Activated CD8-positive, alpha-beta memory T cell treated with anti-CD3 and anti-CD28 coated beads, Interleukin-2, amount 50 U/mL, for 48 hours (primary cell): ENCODE measurements around the gene CFAP65.

ENCODE experiments used
- DNase-seq: peaks from one replicate; pipeline ENCODE4 v3.0.0-alpha.2; 2020

CFAP65 gene

DNA sequence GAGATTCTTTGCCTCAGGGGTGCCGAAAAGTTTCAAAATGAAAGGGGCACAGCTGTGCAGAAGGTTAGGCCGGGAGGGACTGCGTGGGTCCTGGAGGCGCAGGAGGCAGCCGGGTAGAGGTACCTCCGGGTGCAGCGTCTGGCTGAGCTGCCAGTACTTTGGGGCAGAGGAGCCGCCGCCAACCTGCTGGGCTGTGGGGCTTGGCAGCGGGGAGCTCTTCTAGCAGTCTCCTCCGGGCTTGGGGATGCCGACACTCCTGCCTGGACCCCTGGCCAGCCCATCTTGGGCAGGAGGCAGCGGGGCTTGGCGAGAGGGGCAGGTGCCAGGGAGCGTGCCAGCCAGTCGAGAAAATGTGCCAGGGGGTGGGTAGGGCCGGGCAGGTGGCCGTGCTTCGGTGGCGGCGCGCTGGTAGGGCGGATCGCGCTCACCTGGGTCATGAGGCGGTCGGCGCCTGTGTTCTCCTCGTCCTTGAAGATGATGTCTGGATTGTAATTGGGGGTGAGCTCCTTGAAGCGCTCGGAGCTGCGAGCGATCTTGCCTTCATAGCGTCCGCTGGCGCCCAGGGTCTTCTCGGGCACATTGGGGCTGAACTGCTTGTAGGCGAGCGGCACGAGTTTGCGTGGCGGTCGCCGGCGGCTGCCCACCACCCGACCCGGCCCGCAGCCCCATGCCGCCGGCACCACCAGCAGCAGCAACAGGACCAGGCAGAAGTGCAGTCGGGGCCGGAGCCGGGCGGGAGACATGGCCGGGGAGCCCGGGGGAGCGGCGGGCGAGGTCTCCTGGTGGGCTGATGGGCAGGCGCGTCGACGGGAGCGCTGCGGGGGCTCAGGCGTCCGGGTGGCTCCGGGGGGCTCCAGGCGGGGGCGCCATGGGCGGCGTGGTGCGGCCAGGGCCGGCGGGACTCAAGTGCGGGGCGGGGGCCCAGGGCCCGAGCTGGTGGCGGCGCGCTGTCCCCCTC is 18.7 kb upstream of the CFAP65 start:
- peak; percentile 62 for DNase-seq

DNA sequence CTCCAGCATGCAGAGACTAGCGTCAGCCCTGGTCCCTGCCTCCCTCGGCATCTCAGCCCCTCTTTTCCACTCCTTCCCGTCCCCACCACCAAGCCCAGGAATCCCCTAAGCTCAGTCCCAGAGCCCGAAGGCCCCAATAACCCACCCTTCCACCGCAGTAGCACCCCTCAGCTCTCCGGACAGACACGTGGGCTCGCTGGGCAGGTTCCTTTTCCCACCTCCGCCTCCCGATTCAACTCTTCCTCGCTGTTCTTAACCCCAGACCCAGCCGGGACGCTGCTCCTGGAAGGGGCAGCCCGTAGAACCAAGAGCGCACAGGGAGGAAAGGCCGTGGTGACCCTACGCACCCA is 18.0 kb upstream of the CFAP65 start:
- no peak for DNase-seq

DNA sequence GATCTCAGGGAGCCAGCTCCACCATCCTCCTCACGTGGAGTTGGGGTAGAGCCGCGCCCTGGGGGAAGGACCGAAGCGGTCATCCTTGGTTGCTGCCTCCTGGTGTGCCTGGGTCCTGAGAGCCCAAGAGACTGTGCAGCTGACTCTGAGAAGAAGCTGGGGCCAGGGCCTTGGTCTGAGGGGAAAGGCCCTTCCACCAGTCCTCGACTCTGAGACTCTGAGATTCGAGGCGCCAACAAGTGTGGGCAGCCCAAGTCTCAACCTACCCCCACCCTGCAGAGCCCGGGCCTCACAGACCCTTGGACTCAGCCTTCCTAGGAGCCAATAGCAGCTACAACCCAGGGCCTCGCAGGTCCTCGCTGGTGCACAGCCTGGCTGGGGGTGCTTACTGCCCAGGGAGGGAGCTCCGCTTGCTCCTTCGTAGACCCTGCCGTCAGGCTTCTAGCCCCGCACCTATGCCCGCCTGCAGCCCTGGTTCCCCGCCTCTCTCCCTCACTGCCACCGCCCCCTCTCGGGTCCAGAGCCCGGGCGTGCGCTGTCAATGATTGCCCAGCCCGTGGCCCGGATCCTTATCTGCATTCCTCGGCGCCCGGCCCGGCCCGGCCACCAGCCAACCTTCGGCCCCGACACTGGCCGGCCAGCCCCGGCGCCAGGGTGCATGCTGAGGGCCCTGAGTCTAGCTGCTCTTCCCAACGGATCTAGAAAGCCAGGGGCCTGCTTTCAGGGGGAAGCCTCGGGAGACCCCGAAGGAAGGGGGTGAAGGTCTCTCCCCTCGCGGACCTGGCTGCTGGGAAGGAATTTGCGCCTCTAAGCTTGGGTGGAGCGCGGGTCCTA is 17.4 kb upstream of the CFAP65 start:
- DNase-seq = peak; percentile 62

- peak; percentile 88 for DNase-seq
Measured at GRCh38 chr2:219057709-219058540, 16.6 kb upstream of the CFAP65 start.

- no peak for DNase-seq
Measured at GRCh38 chr2:219056896-219057708, 15.8 kb upstream of the CFAP65 start.

GRCh38 chr2:219056176-219056895 is 15.0 kb upstream of the CFAP65 start:
- DNase-seq = no peak

- no peak for DNase-seq
Measured at GRCh38 chr2:219054956-219055903, 13.9 kb upstream of the CFAP65 start.

DNA sequence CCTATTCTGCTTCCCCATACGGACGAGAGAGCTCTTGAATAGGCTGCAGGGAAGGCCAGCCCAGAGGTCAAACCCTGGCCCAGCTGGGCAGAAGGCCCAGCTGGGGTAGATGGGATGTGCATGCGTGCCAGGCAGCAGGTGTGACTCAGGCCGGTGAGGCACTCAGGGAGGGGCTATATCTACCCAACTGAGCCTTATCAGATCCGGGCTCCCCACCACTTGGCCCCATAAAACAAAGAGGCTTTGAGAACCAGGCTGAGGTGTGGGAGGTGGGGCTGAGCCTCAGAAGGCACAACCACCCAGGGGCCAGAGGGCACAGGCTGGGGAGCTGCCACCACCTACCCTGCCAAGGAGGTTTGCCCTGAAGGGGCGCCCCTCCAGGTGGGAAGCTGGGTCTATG is 8.0 kb upstream of the CFAP65 start:
- DNase-seq = no peak

- DNase-seq = no peak
Measured at GRCh38 chr2:219045937-219046550, 4.7 kb upstream of the CFAP65 start.

DNA sequence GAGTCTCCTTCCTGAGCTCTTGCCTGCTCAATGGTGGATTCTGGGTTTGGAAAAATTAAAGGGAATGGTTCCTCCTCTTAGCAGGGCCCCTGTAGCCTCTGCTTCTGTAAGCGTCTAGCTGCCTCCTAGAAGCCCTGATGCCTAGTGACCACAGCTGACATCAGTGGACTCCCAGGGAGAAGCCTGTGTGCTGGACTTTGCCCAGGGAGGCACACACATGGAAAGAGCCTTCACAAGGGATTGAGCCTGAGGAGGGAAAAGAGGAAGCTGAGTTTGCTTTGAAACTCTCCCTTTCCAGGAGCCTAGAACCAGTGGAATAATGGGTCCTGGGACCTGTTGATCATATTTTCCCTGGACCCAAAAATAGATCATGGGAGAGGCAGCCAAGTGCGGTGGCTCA is 1.4 kb upstream of the CFAP65 start:
- DNase-seq = peak; percentile 30

DNA sequence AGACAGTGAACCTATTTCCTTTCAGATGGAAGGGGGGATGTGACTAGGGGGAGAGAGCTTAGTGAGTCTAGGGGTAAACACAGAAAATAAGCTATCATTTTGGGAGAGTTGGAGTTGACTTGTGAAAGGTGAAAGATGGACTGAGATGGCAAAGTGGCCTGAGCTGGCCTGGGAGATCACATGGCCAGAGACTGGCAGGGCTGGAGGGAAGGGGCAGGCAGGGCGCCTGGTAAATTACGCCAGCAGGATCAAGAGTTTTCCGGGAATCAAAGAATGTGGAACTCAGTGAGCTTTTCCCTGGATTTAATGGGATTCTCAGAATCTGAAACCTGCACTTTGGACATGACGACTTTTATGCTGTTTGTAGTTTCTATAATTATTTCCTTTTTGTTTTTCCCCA is 841 bp upstream of the CFAP65 start:
- no peak for DNase-seq

- no peak for DNase-seq
Measured at GRCh38 chr2:219038600-219038999, 2.7 kb downstream of the CFAP65 start.

- no peak for DNase-seq
Measured at GRCh38 chr2:219037783-219038499, 3.4 kb downstream of the CFAP65 start.

- DNase-seq = no peak
Measured at GRCh38 chr2:219035942-219036341, 5.4 kb downstream of the CFAP65 start.

DNA sequence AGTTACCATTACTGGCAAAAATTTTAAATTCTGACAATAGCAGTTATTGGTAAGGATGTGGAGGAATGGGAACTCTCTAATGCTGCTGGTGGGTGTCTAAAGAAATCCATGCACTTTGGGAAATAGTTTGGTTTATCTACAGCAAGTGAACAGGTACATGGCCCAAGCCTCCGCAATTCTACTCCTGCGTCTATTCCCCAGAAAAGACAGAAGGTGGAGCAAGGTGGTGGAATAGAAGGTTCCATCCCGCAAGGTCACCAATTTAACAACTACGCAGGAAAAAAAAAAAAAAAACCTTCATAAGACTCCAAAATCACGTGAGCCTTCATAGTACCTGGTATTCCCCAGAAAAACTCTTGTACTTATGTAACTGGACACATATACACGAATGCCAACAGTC is 6.5 kb downstream of the CFAP65 start:
- no peak for DNase-seq

DNA sequence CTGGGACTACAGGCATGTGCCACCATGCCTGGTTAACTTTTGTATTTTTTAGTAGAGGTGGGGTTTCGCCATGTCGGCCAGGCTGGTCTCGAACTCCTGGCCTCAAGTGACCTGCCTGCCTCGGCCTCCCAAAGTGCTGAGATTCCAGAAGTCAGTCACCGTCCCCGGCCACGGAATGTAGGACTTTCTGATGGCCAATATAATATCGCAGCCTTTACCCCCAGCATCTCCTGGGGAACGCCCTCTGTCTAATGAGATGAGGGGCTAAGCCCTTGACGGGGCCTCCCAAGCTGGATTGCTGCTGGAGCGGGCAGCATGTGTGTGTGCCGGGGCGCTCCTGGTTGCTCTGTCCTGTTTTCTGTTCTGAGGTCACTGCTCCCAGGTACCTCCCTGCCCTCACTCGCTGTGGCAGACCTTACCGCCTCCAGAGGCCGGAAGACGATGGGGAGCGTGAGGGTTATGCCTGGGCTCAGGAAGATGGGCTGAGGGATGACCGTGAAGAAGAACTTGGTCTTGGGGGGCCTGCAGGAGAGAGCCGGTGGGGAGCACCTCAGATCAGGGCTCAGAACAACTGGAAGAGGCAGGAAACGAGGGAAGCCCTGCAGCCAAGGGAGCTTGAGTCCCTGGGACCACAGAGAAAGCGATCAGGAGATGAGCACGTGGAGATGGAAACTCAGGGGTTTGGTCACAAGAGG is 9.1 kb downstream of the CFAP65 start:
- DNase-seq = no peak

GRCh38 chr2:219031005-219031738 is 10.1 kb downstream of the CFAP65 start:
- no peak for DNase-seq
